Measurements from ENCODE around the gene GPR107. TPM values are rescaled to one million over a fixed set of nuclear protein-coding genes. Genes with fewer than 3 reads are reported as not detected.

The GPR107 gene
- total RNA-seq, 1 donor from 2014 or later = 25.5 TPM

- no peak overlapping the region for H3K27ac ChIP-seq
- H3K4me1 ChIP-seq = peaks cover 20% of the 10 kb centered on the region
- no peaks in the 10 kb centered on the region for H3K36me3 ChIP-seq
- H3K4me3 ChIP-seq = no peak overlapping the region
- no peak for DNase-seq (ENCODE audit: extremely low spot score in 2 of 2)
- H3K9me3 ChIP-seq = no peaks in the 10 kb centered on the region
- TF ChIP-seq POLR2AphosphoS5 (IDR thresholded peaks at IDR 0.05; ENCODE audit: insufficient read depth in 1 of 2, low read depth in 1 of 2) = no peak
- intact Hi-C loops (cut with DNase I) = no loop called here
- H3K27me3 ChIP-seq = no peaks in the 10 kb centered on the region
Observed at GRCh38 chr9:130145658-130146057, 92.0 kb downstream of the GPR107 start.

GRCh38 chr9:130147198-130147597 is 93.5 kb downstream of the GPR107 start:
- Histone ChIP-seq H3K9me3 (no peaks in the 10 kb centered on the region), H3K27ac (no peak overlapping the region), H3K4me1 (peaks cover 20% of the 10 kb centered on the region), H3K4me3 (no peak overlapping the region), H3K36me3 (no peaks in the 10 kb centered on the region), H3K27me3 (no peaks in the 10 kb centered on the region)
- intact Hi-C loops (cut with DNase I) = no loop called here
- TF ChIP-seq POLR2A (IDR thresholded peaks at IDR 0.05) (no peak), POLR2AphosphoS5 (IDR thresholded peaks at IDR 0.05; ENCODE audit: insufficient read depth in 1 of 2, low read depth in 1 of 2) (no peak), CTCF (IDR thresholded peaks at IDR 0.05) (no peak)
- no peak for DNase-seq (ENCODE audit: extremely low spot score in 2 of 2)

- Histone ChIP-seq H3K9me3 (no peaks in the 10 kb centered on the region), H3K27me3 (no peaks in the 10 kb centered on the region), H3K36me3 (no peaks in the 10 kb centered on the region), H3K27ac (no peak overlapping the region), H3K4me1 (peaks cover 20% of the 10 kb centered on the region), H3K4me3 (no peak overlapping the region)
- intact Hi-C loops (cut with DNase I) = no loop called here
- TF ChIP-seq CTCF (IDR thresholded peaks at IDR 0.05) = no peak
- DNase-seq (ENCODE audit: extremely low spot score in 2 of 2) = no peak
Observed at GRCh38 chr9:130147910-130148309, 94.2 kb downstream of the GPR107 start.

GRCh38 chr9:130149031-130149430 is 95.3 kb downstream of the GPR107 start:
- Histone ChIP-seq H3K9me3 (no peaks in the 10 kb centered on the region), H3K4me3 (no peak overlapping the region), H3K27me3 (no peaks in the 10 kb centered on the region), H3K27ac (no peak overlapping the region), H3K4me1 (peaks cover 8% of the 10 kb centered on the region), H3K36me3 (no peaks in the 10 kb centered on the region)
- no peak for DNase-seq (ENCODE audit: extremely low spot score in 2 of 2)
- intact Hi-C loops (cut with DNase I) = no loop called here
- no peak for TF ChIP-seq POLR2AphosphoS5 (IDR thresholded peaks at IDR 0.05; ENCODE audit: insufficient read depth in 1 of 2, low read depth in 1 of 2)
- no peak for TF ChIP-seq CTCF (IDR thresholded peaks at IDR 0.05)
- TF ChIP-seq POLR2A (IDR thresholded peaks at IDR 0.05) = no peak

- Histone ChIP-seq H3K36me3 (no peaks in the 10 kb centered on the region), H3K4me3 (no peak overlapping the region), H3K4me1 (peaks cover under 1% of the 10 kb centered on the region), H3K9me3 (no peaks in the 10 kb centered on the region), H3K27ac (no peak overlapping the region), H3K27me3 (no peaks in the 10 kb centered on the region)
- no peak for DNase-seq (ENCODE audit: extremely low spot score in 2 of 2)
- TF ChIP-seq POLR2A (IDR thresholded peaks at IDR 0.05) (no peak), POLR2AphosphoS5 (IDR thresholded peaks at IDR 0.05; ENCODE audit: insufficient read depth in 1 of 2, low read depth in 1 of 2) (no peak), CTCF (IDR thresholded peaks at IDR 0.05) (no peak)
- intact Hi-C loops (cut with DNase I) = no loop called here
Observed at GRCh38 chr9:130149654-130150286, 96.1 kb downstream of the GPR107 start.
